GM21381 (cell line): ENCODE results near the gene KRTAP5-4.

Experiments used
- ATAC-seq: cut with Tn5 transposase; IDR thresholded peaks from one replicate; pipeline ENCODE4 v1.9.1; 2021; ENCODE audit warnings: mild to moderate bottlenecking, moderate library complexity; ENCODE audit not compliant: unreplicated experiment

KRTAP5-4 gene

DNA sequence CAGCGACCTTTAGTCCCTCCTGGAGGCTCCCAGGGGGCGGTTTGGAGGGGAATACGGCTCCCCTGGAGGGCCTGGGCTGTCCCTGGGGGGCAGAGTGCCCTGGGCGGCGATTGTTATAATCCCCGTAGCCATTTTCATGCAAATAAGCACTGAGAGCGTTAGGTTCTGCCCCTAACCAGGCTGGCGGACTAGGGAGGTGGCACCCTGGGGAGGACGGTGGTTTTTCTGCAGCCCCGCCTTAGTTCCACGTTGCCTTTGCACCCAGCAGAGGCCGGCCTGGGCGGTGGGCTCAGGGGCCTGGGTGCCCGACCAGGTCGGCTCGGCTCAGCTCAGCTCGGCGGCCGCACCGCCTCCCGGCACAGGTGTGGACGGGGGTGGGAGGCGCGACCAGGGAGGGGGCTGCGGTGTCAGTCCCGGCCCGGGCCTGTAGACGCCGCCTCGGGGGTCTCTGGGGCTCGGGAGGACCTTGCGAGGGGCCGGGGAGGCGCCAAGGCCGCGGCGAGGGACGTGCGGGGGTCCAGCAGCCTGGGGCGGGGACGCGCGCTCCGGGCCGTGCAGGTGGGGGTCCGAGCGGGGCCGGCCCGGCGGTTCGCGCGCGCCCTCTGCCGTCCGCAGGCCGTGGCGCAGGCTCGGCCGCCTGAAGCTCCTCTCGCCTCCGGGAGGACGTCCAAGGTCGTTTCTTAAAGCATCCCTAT lies 47.6 kb downstream of the KRTAP5-4 start:
- no peak for ATAC-seq

DNA sequence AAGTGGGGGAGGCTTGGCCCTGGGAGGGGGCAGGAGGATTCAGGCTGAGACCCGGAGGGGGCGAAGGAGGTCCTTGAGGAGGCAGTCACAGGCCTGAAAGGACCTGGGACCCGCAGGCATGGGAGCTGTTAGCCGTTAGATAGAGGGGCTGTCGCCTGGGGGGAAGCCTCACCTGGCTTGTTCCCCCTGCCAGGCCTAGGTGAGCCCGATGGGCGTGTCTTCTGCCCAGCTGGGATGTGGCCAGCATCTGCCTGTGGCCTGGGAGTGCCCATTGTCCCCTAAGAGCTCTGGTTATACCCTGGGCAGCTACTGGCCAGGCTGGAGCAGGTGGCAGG lies 48.1 kb downstream of the KRTAP5-4 start:
- no peak for ATAC-seq

DNA sequence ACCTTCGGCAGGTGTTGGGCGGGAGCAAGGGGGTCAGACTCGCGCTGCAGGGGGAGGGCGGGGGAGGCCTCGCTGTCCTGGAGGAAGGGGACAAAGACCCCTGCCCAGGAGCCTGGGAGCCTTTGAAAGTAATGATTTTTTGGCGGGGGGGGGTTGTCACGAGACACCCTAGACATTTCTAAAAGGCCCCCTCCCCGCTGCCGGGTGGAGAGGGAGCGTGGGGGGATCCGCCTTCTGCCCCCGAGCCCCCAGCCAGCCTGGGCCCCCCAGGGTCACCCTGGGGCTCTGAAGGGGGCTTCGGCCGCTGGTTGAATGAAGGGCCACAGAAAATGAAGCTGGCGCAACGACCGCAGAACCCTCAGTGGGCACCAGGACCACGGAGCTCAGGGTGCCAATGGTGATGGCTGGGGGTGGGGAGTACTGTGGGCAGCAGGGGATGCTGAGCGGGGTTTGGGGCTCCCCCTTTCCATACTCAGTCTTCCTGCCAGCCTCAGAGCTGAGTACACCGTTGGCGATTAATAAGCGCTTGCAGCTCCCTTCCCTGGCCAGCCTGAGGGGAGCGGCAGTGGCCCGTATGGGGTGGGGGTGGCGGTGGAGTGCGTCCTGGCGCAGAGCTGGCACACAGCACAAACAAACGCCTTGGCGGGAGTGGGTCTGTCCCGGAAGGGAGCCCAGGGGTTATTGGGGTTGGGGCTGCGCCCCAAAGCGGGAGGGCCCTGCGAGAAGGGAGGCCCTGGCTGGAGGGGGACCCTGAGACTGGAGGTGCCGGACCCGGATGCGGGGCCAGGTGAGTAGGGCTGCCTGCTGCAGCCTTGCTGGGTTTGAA lies 48.6 kb downstream of the KRTAP5-4 start:
- ATAC-seq, result no peak

DNA sequence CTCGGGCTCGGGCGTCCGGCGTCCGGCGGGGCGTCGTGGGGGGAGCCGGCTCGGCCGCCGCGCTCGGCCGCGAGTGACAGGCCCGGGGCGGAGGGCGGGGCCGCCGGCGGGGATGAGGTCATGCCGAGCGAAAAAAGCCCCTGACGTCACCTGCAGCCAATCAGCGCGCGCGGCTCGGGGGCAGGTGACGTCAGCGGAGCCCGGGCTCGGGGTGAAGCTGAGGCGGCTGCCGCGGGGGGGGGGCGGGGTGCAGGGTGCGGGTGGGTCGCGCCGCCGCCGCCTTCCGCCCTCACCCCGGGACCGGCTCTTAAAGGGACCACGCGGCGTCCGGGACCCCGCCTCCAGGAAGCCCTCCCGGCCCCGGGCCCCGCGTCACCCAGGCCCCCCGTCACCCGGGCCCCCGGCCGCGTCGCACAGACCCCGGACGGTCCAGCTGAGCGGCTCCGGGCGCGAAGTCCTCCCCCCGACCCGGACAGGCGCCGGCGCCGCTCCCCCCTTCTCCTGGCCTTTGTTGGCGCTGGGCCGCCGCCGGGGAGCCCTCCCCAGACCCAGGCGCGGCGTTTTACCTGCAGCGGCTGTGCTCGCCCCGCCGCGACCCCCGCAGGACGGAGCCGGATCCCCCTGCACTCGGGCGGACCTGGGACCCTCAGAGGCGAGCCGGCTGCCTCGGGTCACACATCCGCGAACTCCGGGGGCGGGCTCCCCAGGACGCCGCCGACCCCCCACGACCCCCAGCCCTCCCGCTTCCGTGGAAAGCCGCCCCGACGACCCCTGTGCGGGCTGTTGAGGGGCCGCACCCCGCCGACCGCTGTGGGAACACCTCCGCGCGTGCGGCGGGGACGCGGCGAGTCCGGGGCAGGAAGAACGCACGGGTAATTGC lies 49.5 kb downstream of the KRTAP5-4 start, which contains the start of gene DUSP8:
DUSP8 (minus strand) TSS at position 75 of the 880 bp plus-strand sequence. CDS start 6,445 bp downstream, outside the sequence.
- peak; percentile 59 for ATAC-seq

DNA sequence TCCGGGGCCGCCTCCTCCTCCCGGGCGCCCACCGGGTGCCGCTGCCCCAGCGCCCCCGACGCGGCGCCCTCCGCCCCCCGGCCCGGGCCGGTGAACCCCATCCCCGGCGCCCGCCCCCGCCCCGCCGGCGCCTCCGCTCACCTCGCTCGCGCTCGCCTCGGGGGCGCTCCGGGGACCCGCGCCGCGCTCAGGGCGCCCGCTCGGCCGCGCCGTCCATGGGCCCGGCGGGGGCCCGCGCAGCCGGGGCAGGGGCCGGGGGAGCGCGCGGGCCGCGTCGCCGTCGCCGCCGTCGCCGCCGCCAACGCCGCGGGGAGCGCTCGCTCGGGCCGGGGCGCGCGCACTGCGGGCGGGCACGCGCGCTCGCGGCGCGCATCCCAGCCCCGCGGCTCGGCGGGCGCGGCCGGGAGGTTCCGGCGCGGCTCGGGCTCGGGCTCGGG lies 50.2 kb downstream of the KRTAP5-4 start:
- no peak for ATAC-seq
